ENCODE measurements around the gene PROC.

PROC gene

DNA sequence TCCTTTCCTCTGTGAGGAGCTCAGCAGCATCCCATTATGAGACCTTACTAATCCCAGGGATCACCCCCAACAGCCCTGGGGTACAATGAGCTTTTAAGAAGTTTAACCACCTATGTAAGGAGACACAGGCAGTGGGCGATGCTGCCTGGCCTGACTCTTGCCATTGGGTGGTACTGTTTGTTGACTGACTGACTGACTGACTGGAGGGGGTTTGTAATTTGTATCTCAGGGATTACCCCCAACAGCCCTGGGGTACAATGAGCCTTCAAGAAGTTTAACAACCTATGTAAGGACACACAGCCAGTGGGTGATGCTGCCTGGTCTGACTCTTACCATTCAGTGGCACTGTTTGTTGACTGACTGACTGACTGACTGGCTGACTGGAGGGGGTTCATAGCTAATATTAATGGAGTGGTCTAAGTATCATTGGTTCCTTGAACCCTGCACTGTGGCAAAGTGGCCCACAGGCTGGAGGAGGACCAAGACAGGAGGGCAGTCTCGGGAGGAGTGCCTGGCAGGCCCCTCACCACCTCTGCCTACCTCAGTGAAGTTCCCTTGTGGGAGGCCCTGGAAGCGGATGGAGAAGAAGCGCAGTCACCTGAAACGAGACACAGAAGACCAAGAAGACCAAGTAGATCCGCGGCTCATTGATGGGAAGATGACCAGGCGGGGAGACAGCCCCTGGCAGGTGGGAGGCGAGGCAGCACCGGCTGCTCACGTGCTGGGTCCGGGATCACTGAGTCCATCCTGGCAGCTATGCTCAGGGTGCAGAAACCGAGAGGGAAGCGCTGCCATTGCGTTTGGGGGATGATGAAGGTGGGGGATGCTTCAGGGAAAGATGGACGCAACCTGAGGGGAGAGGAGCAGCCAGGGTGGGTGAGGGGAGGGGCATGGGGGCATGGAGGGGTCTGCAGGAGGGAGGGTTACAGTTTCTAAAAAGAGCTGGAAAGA lies 7.6 kb downstream of the PROC start:
- DNase-seq (ENCODE audit: insufficient read length, low spot score) (no peak), FAIRE-seq (peak; percentile 40)
- no peak for TF ChIP-seq POLR2A (IDR thresholded peaks at IDR 0.05; ENCODE audit: low read depth, low read length)
- no peak for TF ChIP-seq SPI1 (IDR thresholded peaks at IDR 0.05; ENCODE audit: low read depth, low read length)
- TF ChIP-seq TAF1 (IDR thresholded peaks at IDR 0.05; ENCODE audit: low read depth, low read length), result no peak
- TF ChIP-seq PAX5 (IDR thresholded peaks at IDR 0.05; ENCODE audit: insufficient read depth, low read length, severe bottlenecking), result no peak
- no peak for TF ChIP-seq POLR2AphosphoS5 (IDR thresholded peaks at IDR 0.05; ENCODE audit: low read depth, low read length)
- no peak for TF ChIP-seq POU2F2 (IDR thresholded peaks at IDR 0.05; ENCODE audit: low read depth, low read length)

DNA sequence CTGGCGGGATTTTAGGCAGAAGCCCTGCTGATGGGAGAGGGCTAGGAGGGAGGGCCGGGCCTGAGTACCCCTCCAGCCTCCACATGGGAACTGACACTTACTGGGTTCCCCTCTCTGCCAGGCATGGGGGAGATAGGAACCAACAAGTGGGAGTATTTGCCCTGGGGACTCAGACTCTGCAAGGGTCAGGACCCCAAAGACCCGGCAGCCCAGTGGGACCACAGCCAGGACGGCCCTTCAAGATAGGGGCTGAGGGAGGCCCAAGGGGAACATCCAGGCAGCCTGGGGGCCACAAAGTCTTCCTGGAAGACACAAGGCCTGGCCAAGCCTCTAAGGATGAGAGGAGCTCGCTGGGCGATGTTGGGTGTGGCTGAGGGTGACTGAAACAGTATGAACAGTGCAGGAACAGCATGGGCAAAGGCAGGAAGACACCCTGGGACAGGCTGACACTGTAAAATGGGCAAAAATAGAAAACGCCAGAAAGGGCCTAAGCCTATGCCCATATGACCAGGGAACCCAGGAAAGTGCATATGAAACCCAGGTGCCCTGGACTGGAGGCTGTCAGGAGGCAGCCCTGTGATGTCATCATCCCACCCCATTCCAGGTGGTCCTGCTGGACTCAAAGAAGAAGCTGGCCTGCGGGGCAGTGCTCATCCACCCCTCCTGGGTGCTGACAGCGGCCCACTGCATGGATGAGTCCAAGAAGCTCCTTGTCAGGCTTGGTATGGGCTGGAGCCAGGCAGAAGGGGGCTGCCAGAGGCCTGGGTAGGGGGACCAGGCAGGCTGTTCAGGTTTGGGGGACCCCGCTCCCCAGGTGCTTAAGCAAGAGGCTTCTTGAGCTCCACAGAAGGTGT lies 8.5 kb downstream of the PROC start:
- FAIRE-seq, result peak; percentile 56
- DNase-seq (ENCODE audit: insufficient read length, low spot score), result no peak
- TF ChIP-seq SPI1 (IDR thresholded peaks at IDR 0.05; ENCODE audit: low read depth, low read length), result no peak

DNA sequence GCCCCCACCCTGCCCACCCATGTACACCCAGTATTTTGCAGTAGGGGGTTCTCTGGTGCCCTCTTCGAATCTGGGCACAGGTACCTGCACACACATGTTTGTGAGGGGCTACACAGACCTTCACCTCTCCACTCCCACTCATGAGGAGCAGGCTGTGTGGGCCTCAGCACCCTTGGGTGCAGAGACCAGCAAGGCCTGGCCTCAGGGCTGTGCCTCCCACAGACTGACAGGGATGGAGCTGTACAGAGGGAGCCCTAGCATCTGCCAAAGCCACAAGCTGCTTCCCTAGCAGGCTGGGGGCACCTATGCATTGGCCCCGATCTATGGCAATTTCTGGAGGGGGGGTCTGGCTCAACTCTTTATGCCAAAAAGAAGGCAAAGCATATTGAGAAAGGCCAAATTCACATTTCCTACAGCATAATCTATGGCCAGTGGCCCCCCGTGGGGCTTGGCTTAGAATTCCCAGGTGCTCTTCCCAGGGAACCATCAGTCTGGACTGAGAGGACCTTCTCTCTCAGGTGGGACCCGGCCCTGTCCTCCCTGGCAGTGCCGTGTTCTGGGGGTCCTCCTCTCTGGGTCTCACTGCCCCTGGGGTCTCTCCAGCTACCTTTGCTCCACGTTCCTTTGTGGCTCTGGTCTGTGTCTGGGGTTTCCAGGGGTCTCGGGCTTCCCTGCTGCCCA lies 9.3 kb downstream of the PROC start:
- DNase-seq (ENCODE audit: insufficient read length, low spot score) (no peak), FAIRE-seq (no peak)
- TF ChIP-seq POU2F2 (IDR thresholded peaks at IDR 0.05; ENCODE audit: low read depth, low read length) (no peak), SPI1 (IDR thresholded peaks at IDR 0.05; ENCODE audit: low read depth, low read length) (no peak), TAF1 (IDR thresholded peaks at IDR 0.05; ENCODE audit: low read depth, low read length) (no peak), PAX5 (IDR thresholded peaks at IDR 0.05; ENCODE audit: insufficient read depth, low read length, severe bottlenecking) (no peak), POLR2AphosphoS5 (IDR thresholded peaks at IDR 0.05; ENCODE audit: low read depth, low read length) (no peak), POLR2A (IDR thresholded peaks at IDR 0.05; ENCODE audit: low read depth, low read length) (no peak)

DNA sequence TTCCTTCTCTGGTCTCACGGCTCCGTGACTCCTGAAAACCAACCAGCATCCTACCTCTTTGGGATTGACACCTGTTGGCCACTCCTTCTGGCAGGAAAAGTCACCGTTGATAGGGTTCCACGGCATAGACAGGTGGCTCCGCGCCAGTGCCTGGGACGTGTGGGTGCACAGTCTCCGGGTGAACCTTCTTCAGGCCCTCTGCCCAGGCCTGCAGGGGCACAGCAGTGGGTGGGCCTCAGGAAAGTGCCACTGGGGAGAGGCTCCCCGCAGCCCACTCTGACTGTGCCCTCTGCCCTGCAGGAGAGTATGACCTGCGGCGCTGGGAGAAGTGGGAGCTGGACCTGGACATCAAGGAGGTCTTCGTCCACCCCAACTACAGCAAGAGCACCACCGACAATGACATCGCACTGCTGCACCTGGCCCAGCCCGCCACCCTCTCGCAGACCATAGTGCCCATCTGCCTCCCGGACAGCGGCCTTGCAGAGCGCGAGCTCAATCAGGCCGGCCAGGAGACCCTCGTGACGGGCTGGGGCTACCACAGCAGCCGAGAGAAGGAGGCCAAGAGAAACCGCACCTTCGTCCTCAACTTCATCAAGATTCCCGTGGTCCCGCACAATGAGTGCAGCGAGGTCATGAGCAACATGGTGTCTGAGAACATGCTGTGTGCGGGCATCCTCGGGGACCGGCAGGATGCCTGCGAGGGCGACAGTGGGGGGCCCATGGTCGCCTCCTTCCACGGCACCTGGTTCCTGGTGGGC lies 10.0 kb downstream of the PROC start:
- FAIRE-seq, result no peak
- TF ChIP-seq TAF1 (IDR thresholded peaks at IDR 0.05; ENCODE audit: low read depth, low read length), result no peak
- TF ChIP-seq POLR2A (IDR thresholded peaks at IDR 0.05; ENCODE audit: low read depth, low read length), result no peak
- no peak for TF ChIP-seq PAX5 (IDR thresholded peaks at IDR 0.05; ENCODE audit: insufficient read depth, low read length, severe bottlenecking)
- TF ChIP-seq SPI1 (IDR thresholded peaks at IDR 0.05; ENCODE audit: low read depth, low read length), result no peak

DNA sequence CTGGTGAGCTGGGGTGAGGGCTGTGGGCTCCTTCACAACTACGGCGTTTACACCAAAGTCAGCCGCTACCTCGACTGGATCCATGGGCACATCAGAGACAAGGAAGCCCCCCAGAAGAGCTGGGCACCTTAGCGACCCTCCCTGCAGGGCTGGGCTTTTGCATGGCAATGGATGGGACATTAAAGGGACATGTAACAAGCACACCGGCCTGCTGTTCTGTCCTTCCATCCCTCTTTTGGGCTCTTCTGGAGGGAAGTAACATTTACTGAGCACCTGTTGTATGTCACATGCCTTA lies 10.5 kb downstream of the PROC start:
- TF ChIP-seq POLR2AphosphoS5 (IDR thresholded peaks at IDR 0.05; ENCODE audit: low read depth, low read length) (no peak), SPI1 (IDR thresholded peaks at IDR 0.05; ENCODE audit: low read depth, low read length) (no peak), POLR2A (IDR thresholded peaks at IDR 0.05; ENCODE audit: low read depth, low read length) (no peak), PAX5 (IDR thresholded peaks at IDR 0.05; ENCODE audit: insufficient read depth, low read length, severe bottlenecking) (no peak), TAF1 (IDR thresholded peaks at IDR 0.05; ENCODE audit: low read depth, low read length) (no peak), POU2F2 (IDR thresholded peaks at IDR 0.05; ENCODE audit: low read depth, low read length) (no peak)
- no peak for DNase-seq (ENCODE audit: insufficient read length, low spot score)
- FAIRE-seq, result no peak

More for the DNA sequence above, 10.0 kb downstream of the PROC start:
- DNase-seq (ENCODE audit: insufficient read length, low spot score), result no peak

DNA sequence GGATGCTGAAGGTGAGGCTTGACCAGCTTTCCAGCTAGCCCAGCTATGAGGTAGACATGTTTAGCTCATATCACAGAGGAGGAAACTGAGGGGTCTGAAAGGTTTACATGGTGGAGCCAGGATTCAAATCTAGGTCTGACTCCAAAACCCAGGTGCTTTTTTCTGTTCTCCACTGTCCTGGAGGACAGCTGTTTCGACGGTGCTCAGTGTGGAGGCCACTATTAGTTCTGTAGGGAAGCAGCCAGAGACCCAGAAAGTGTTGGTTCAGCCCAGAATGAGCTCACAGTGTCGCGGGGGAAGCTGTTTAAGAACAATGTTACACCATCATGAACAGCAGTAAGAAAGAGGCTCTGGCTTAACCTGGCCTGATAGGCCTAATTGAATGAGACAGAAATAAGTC lies 11.1 kb downstream of the PROC start:
- DNase-seq (ENCODE audit: insufficient read length, low spot score) (no peak), FAIRE-seq (no peak)
- TF ChIP-seq SPI1 (IDR thresholded peaks at IDR 0.05; ENCODE audit: low read depth, low read length), result no peak
- TF ChIP-seq POLR2AphosphoS5 (IDR thresholded peaks at IDR 0.05; ENCODE audit: low read depth, low read length), result no peak
- TF ChIP-seq POU2F2 (IDR thresholded peaks at IDR 0.05; ENCODE audit: low read depth, low read length), result no peak
- TF ChIP-seq POLR2A (IDR thresholded peaks at IDR 0.05; ENCODE audit: low read depth, low read length), result no peak
- TF ChIP-seq PAX5 (IDR thresholded peaks at IDR 0.05; ENCODE audit: insufficient read depth, low read length, severe bottlenecking), result no peak
- no peak for TF ChIP-seq TAF1 (IDR thresholded peaks at IDR 0.05; ENCODE audit: low read depth, low read length)

DNA sequence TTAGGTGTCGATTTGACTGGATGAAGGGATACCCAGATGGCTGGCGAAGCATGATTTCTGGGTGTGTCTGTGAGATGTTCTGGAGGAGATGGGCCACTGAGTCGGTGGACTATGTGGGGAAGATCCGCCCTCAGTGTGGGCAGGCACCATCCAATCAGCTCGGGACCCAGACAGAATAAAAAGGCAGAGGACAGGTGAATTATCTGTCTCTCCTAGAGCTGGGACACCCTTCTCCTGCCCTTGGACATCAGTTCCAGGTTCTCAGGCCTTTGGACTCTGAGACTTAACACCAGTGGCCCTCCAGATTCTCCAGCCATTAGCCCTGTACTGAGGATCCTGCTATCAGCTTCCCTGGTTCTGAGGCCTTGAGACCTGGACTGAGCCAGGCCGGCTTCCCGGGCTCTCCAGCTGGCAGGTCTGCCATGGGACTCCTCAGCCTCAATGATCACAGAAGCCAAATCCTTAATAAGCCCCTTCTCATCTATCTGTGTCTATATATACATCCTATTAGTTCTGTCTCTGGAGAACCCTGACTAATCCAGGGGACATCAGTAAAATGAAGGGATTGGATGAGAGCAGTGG lies 11.7 kb downstream of the PROC start:
- DNase-seq (ENCODE audit: insufficient read length, low spot score) (no peak), FAIRE-seq (no peak)
- TF ChIP-seq POLR2AphosphoS5 (IDR thresholded peaks at IDR 0.05; ENCODE audit: low read depth, low read length) (no peak), PAX5 (IDR thresholded peaks at IDR 0.05; ENCODE audit: insufficient read depth, low read length, severe bottlenecking) (no peak), POU2F2 (IDR thresholded peaks at IDR 0.05; ENCODE audit: low read depth, low read length) (no peak), POLR2A (IDR thresholded peaks at IDR 0.05; ENCODE audit: low read depth, low read length) (no peak), SPI1 (IDR thresholded peaks at IDR 0.05; ENCODE audit: low read depth, low read length) (no peak), TAF1 (IDR thresholded peaks at IDR 0.05; ENCODE audit: low read depth, low read length) (no peak)

DNA sequence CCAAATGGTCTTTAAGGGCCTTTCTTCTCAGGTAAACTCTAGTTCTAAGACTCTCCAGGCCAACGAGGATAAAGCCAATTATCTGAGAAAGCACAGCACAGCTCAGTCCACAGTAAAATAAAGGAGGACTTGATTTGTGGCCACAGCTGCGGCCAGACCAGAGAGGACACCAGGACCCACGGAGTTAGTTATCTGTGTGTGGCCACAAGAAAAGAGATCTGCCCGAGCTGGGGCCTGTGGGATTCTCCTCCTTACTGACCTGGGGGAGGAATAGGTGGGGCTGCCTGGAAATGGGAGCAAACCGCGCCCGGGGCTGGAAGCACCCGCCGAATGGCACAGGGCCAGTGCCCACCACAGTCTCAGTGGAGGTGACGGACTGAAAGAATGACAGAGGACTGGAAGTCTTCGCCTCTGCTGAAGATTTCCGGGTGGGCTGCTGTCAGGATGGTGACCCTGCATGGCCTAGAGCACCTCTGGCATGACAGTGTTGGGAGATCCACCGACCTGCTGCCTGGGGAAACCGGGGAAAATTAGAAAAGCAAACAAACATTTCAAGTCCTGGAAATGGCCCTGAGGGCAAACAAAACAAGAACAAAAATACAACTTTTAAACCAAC lies 13.3 kb downstream of the PROC start:
- DNase-seq (ENCODE audit: insufficient read length, low spot score) (no peak), FAIRE-seq (no peak)
- TF ChIP-seq POLR2A (IDR thresholded peaks at IDR 0.05; ENCODE audit: low read depth, low read length) (no peak), PAX5 (IDR thresholded peaks at IDR 0.05; ENCODE audit: insufficient read depth, low read length, severe bottlenecking) (no peak), POU2F2 (IDR thresholded peaks at IDR 0.05; ENCODE audit: low read depth, low read length) (no peak), TAF1 (IDR thresholded peaks at IDR 0.05; ENCODE audit: low read depth, low read length) (no peak), POLR2AphosphoS5 (IDR thresholded peaks at IDR 0.05; ENCODE audit: low read depth, low read length) (no peak), SPI1 (IDR thresholded peaks at IDR 0.05; ENCODE audit: low read depth, low read length) (no peak)
